Skeletal muscle satellite cell (primary cell): Measurements from ENCODE around the gene DPF3.
A peak's percentile ranks its signal among the peaks of the same experiment; 100 is the strongest.

Source experiments
- H3K27me3 ChIP-seq: 2 replicates; pipeline ENCODE4 v1.7.0; 2013; ENCODE audit warnings: low read length; ENCODE audit not compliant: control insufficient read depth, insufficient read depth
- H3K36me3 ChIP-seq: 2 replicates; pipeline ENCODE4 v1.7.0; 2013; ENCODE audit warnings: mild to moderate bottlenecking, control low read depth, low read length; ENCODE audit not compliant: insufficient read depth
- H3K4me1 ChIP-seq: 2 replicates; pipeline ENCODE4 v1.7.0; 2013; ENCODE audit warnings: low read length; ENCODE audit not compliant: control insufficient read depth, insufficient read depth
- H3K4me2 ChIP-seq: 2 replicates; pipeline ENCODE4 v1.7.0; 2013; ENCODE audit warnings: mild to moderate bottlenecking, low read length
- H3K4me3 ChIP-seq: 2 replicates; pipeline ENCODE4 v1.7.0; 2013; ENCODE audit warnings: low read length
- H3K9ac ChIP-seq: 2 replicates; pipeline ENCODE4 v1.7.0; 2013; ENCODE audit warnings: mild to moderate bottlenecking, low read depth, low read length, moderate library complexity
- H3K9me3 ChIP-seq: replicated peaks from 2 replicates; pipeline ENCODE4 v1.7.0; 2013; ENCODE audit warnings: mild to moderate bottlenecking, control low read depth, low read length

Gene DPF3

DNA sequence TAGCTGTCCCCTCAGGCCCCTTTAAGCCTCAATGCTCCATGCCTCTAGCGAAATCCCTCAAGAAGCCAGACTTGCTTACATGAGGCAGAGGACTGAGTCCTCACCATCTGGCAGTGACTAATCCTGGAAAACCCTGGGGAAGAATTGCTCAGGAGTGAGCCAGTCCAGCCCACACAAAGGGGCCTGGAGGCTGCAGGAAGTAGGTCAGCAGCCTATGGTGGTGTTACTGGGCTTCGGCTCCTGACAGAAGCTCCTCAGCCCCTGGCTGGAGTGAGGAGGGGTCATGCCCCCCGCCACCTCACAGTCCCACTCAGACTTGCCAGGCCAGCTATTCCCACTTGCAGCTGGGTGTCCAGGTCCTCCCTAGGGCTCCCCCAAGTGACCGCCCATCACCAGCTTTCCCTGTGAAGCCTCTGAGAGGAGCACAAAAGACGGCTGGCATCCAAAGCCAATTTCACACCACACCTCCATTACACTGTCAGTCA is 250.5 kb downstream of the DPF3 start:
- Histone ChIP-seq H3K4me2 (peak overlapping the region; percentile 33), H3K4me1 (peaks cover 39% of the 10 kb centered on the region), H3K27me3 (no peaks in the 10 kb centered on the region), H3K9me3 (no peaks in the 10 kb centered on the region), H3K4me3 (no peak overlapping the region), H3K9ac (peak overlapping the region; percentile 47), H3K36me3 (no peaks in the 10 kb centered on the region)

DNA sequence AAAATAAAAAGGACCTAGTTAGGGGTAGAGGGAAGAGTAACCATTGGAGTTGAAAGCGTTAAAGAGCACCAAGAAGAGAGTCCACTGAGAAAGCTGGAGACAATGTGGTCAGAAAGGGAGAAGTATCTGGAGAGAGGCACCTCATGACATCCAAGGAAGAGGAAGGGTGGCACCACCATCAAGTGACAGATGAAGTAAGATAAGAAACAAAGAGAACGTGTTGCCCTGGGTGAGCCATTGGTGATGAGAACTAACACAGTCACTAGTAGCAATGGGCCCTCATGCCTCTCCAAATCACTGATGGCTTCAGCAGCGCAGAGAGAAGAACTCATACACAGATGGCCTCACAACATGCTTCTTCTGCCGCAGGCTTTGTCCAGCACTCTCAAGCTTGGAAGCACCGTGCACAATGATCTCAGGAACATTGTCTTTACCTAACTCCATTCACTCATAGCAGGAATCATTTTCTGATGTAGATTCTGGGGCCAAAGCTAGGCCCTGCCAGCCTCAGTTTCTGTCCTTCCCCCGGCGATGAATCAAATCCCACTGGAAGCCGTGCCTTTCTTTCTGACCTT is 252.9 kb downstream of the DPF3 start:
- H3K4me3 ChIP-seq: no peak overlapping the region
- H3K9ac ChIP-seq: no peak overlapping the region
- no peaks in the 10 kb centered on the region for H3K36me3 ChIP-seq
- no peak overlapping the region for H3K4me2 ChIP-seq
- peaks cover 48% of the 10 kb centered on the region for H3K4me1 ChIP-seq
- no peaks in the 10 kb centered on the region for H3K9me3 ChIP-seq
- H3K27me3 ChIP-seq: no peaks in the 10 kb centered on the region

DNA sequence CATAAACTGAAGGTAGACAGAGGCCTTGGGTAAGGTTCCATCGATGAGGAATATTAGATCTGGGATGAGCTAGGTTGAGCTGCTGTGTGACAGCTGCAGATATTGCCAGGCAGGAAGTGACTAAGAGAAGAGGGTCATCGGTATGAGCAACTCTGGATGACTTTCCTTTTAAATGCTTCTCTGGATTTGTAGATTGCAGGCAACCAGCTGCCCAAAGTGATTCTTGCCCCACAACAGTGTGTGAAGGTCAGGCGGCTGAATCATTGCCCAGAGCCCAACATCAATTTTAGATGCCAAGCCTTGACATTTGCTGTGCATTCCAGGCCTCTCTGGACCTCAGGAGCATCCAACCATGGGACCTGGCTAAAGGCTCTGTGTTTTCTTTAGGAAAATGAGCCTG is 255.9 kb downstream of the DPF3 start:
- H3K27me3 ChIP-seq: no peaks in the 10 kb centered on the region
- H3K9ac ChIP-seq: peak overlapping the region; percentile 37
- no peak overlapping the region for H3K4me3 ChIP-seq
- no peaks in the 10 kb centered on the region for H3K9me3 ChIP-seq
- H3K4me1 ChIP-seq: peaks cover 58% of the 10 kb centered on the region
- H3K4me2 ChIP-seq: no peak overlapping the region
- no peaks in the 10 kb centered on the region for H3K36me3 ChIP-seq

DNA sequence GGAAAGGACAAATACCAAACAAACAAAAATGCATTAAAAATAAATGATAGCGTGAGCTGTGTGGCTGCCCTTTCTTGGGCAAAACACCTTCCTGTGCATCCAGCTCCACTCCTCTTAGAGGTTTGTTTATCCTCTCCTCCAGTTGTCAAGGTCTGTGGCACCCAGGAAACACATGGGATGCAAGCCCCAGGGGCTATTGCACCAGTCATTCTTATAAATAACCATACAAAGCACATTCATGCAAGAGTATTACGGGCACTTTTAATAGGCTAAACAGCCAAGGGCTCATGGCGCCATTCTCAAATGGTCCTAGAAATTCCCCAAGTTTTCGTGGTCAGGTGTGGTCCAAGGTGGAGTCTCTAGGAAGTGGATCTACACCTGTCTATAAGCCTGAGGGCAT is 257.0 kb downstream of the DPF3 start:
- H3K36me3 ChIP-seq: no peaks in the 10 kb centered on the region
- H3K4me3 ChIP-seq: no peak overlapping the region
- H3K4me2 ChIP-seq: peak overlapping the region; percentile 76
- H3K27me3 ChIP-seq: no peaks in the 10 kb centered on the region
- peak overlapping the region; percentile 20 for H3K9ac ChIP-seq
- H3K4me1 ChIP-seq: peaks cover 53% of the 10 kb centered on the region
- H3K9me3 ChIP-seq: no peaks in the 10 kb centered on the region

DNA sequence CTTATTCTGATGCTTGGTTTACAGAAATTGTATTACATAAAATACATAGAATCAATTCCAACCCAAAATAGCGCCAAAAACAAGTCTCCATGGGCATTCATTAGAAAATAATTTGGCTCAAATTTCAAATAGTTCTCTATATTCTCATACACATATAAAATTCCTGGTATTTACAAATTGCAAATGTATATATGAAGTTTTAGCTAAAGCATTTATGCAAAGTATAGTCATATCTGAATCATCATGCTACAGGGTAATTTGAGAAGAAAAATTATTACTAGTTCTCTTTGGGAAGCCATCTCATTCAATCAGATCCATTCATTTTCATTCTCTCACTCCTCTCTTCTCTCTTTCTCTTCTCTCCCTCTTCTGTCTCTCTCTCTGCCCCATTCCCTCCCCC is 257.8 kb downstream of the DPF3 start:
- Histone ChIP-seq H3K4me3 (peak overlapping the region; percentile 46), H3K9ac (peak overlapping the region; percentile 10), H3K9me3 (no peaks in the 10 kb centered on the region), H3K4me1 (peaks cover 53% of the 10 kb centered on the region), H3K36me3 (no peaks in the 10 kb centered on the region), H3K4me2 (peak overlapping the region; percentile 76), H3K27me3 (no peaks in the 10 kb centered on the region)

DNA sequence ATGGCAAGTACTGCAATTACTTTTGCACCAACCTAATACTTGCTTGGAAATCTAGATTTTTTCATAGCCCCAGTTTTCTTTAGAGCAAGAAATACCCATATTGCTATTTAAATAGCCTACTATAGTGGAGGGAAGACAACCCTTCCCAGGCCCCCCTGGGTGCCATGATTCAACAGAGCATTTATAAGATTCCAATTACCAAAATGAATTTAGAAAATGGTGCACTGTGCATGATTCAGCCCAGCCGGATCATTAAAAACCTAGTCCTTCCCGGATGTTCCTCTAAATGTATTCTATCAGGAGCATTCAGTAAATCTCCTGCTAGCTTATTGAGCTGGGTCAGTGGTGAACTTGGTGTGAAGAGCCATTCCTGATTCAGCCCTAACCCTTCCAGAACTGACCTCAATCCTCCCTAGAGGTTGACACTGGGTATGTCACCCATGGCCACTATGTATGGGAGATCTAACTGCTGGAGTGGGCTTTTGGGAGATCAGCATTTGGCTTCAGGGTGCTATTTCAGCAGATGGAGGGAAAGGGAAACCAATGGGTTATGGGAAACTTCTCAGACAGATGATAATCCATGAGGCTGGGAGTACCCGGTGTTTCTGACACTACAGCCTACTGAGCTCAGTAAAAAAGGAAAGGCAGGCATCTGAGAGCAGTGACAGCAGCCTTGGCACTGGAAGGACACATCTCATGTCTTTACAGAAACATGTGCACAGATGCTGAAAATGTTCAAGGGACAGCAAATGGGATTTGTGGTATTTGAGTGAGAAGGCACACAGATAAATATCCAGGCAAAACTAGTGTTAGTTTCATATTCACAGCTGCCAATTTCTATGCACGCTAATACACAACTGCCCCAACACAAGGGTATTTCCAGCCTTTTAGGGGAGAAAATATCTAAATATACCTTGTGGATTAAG is 258.9 kb downstream of the DPF3 start:
- H3K4me1 ChIP-seq: peaks cover 53% of the 10 kb centered on the region
- no peaks in the 10 kb centered on the region for H3K9me3 ChIP-seq
- H3K36me3 ChIP-seq: no peaks in the 10 kb centered on the region
- no peak overlapping the region for H3K4me3 ChIP-seq
- no peak overlapping the region for H3K4me2 ChIP-seq
- H3K9ac ChIP-seq: peak overlapping the region; percentile 4
- no peaks in the 10 kb centered on the region for H3K27me3 ChIP-seq

DNA sequence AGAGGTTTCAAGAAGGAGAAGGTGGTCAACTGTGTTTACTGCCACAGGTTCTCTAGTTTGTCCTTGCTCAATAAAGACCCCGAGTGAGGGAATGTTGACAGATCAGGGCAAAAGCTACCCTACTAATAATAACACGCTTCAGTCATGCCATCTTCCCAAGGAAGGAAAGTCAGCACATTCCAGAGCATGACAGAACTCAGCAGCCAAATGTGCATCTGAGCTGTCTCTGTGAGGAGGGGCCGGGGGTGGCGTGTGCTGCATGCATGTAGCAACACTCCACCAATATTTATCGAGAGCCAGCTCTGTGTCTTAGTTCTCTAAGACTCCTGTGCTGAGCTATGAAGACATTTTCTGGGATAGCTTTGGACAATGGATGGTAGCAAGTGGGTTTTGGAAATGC is 260.4 kb downstream of the DPF3 start:
- H3K36me3 ChIP-seq: no peaks in the 10 kb centered on the region
- no peaks in the 10 kb centered on the region for H3K9me3 ChIP-seq
- no peak overlapping the region for H3K4me2 ChIP-seq
- no peak overlapping the region for H3K4me3 ChIP-seq
- H3K27me3 ChIP-seq: no peaks in the 10 kb centered on the region
- no peak overlapping the region for H3K9ac ChIP-seq
- H3K4me1 ChIP-seq: peaks cover 51% of the 10 kb centered on the region

DNA sequence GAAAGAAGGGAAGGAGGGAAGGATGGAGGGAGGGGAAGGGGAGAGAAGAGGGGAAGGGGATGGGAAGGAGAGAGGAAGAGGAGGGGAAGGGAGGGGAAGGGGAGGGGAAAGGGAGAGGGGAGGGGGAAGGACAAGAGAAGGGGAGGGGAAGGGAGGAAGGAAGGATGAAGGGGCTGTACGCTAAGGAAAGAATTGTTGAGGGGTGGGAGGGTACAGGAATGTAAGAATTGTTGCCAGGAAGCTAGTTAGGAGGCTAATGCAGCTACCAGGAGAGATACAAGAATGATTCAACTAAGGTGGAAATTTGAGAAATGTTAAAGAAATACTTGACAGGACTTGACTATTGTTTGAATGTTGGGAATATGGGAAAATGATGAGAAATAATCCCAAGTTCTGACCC is 261.2 kb downstream of the DPF3 start:
- H3K9ac ChIP-seq: no peak overlapping the region
- peaks cover 44% of the 10 kb centered on the region for H3K4me1 ChIP-seq
- H3K4me2 ChIP-seq: no peak overlapping the region
- H3K4me3 ChIP-seq: no peak overlapping the region
- no peaks in the 10 kb centered on the region for H3K36me3 ChIP-seq
- no peaks in the 10 kb centered on the region for H3K9me3 ChIP-seq
- H3K27me3 ChIP-seq: no peaks in the 10 kb centered on the region

DNA sequence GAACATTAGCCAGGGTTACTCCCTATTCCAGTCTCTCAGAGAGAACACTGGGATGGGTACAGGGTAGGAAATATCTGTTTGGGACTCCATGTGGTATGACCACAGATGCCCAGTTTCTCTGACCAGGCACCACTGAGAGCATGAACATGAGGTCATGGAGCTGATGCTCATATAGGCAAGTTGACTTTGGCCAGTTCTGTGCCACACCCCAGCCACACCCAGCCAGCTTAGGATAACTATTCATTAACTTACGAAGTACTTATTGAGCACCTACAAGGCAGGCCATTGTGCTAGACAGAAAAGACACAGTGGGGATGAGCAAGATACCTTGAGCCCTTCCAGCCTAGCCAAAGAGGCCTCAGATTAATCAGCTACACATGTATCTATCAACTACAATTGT is 262.5 kb downstream of the DPF3 start:
- Histone ChIP-seq H3K27me3 (no peaks in the 10 kb centered on the region), H3K4me2 (no peak overlapping the region), H3K9me3 (no peaks in the 10 kb centered on the region), H3K4me3 (no peak overlapping the region), H3K9ac (no peak overlapping the region), H3K36me3 (no peaks in the 10 kb centered on the region), H3K4me1 (peaks cover 31% of the 10 kb centered on the region)

DNA sequence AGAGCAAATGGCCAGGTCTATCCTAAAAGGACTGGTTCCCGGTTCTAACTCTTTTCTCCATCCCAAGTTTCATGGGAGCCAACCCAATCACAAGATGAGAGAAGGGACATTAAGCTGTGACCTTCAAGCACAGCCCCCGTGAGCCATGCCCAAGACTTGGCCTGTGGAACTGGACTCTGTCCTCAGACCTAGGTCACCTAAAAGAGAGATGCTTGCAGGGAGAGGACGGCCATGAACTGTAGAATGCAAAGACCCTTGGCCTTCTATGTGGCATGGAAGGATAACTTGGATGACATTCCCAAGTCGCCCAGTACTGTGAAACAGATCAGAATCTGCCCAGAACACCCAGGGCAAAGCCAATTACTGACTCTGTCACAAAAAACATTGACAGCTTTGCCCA is 263.5 kb downstream of the DPF3 start:
- no peaks in the 10 kb centered on the region for H3K27me3 ChIP-seq
- H3K4me1 ChIP-seq: peaks cover 20% of the 10 kb centered on the region
- no peak overlapping the region for H3K9ac ChIP-seq
- no peak overlapping the region for H3K4me2 ChIP-seq
- no peaks in the 10 kb centered on the region for H3K36me3 ChIP-seq
- H3K9me3 ChIP-seq: no peaks in the 10 kb centered on the region
- no peak overlapping the region for H3K4me3 ChIP-seq

DNA sequence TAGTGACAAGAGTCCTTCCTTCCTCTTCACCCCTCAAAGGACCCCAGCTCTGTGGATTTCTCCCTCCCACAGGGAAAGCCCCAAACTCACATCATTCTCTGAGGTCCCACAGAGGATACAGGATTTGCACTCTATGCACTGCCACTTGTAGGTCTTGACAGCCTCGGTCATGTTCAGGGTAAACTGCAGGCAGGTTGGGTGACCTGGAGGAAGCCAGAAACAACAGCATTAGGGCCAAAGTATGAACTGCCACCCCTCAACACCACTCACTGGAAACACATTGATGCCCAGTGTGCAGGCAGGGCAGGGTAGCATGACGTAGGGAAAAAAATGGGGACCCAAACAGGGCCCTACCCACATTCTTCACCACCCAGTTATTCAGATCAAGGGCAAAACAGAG is 264.4 kb downstream of the DPF3 start:
- peaks cover 14% of the 10 kb centered on the region for H3K4me1 ChIP-seq
- H3K9me3 ChIP-seq: no peaks in the 10 kb centered on the region

DNA sequence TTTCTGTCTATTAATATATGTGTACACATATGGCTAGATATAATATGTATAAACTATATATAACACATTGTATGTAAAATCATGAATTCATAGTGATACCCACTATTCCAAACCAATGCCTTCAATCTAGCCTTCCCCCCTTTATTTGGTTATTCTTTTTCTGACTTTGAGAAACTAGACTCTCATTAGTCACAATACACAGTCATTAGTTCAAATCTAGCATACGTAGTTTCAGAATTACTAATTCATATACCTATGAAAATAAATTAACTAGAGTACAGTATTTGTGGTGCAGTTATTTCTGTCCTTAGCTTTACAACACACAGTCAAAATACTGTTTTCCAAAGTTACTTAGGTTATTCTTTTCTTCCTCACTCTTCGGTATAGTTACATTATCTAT is 268.2 kb downstream of the DPF3 start:
- no peaks in the 10 kb centered on the region for H3K9me3 ChIP-seq
- no peak overlapping the region for H3K4me3 ChIP-seq
- no peaks in the 10 kb centered on the region for H3K36me3 ChIP-seq
- no peaks in the 10 kb centered on the region for H3K4me1 ChIP-seq
- no peak overlapping the region for H3K4me2 ChIP-seq
- no peaks in the 10 kb centered on the region for H3K27me3 ChIP-seq
- H3K9ac ChIP-seq: no peak overlapping the region

More for the DNA sequence above, 264.4 kb downstream of the DPF3 start:
- no peaks in the 10 kb centered on the region for H3K36me3 ChIP-seq
- H3K9ac ChIP-seq: no peak overlapping the region
- H3K4me2 ChIP-seq: no peak overlapping the region
- no peak overlapping the region for H3K4me3 ChIP-seq
- no peaks in the 10 kb centered on the region for H3K27me3 ChIP-seq
